GM19238 (cell line): ENCODE data around the gene PRDM16.
"Not testable (repeated sequence)": the region's sequence is repeated elsewhere in the genome, so short reads cannot be mapped to it uniquely, and the experiment has no call there.

Source experiments
- DNase-seq: peaks from one replicate; pipeline ENCODE4 v3.0.0; 2011; ENCODE audit warnings: low spot score; ENCODE audit not compliant: insufficient read length

Gene PRDM16

GRCh38 chr1:3160647-3161145, 91.7 kb downstream of the PRDM16 start:
- DNase-seq, result no peak

GRCh38 chr1:3161176-3161840, 92.3 kb downstream of the PRDM16 start:
- no peak for DNase-seq

GRCh38 chr1:3162322-3162882, 93.4 kb downstream of the PRDM16 start:
- DNase-seq, result no peak

GRCh38 chr1:3163356-3163755, 94.4 kb downstream of the PRDM16 start:
- DNase-seq, result no peak

- DNase-seq, result no peak
These were observed 95.7 kb downstream of the PRDM16 start for GRCh38 chr1:3164671-3165070.

GRCh38 chr1:3165189-3165588, 96.2 kb downstream of the PRDM16 start:
- not testable (repeated sequence) for DNase-seq

GRCh38 chr1:3166206-3166918, 97.4 kb downstream of the PRDM16 start:
- DNase-seq, result no peak

GRCh38 chr1:3167255-3167654, 98.3 kb downstream of the PRDM16 start:
- DNase-seq, result no peak

- DNase-seq, result no peak
These were observed 99.7 kb downstream of the PRDM16 start for GRCh38 chr1:3168678-3169077.

- no peak for DNase-seq
These were observed 100.8 kb downstream of the PRDM16 start for GRCh38 chr1:3169665-3170356.

- DNase-seq, result no peak
These were observed 101.8 kb downstream of the PRDM16 start for GRCh38 chr1:3170561-3171453.

- DNase-seq, result no peak
These were observed 102.8 kb downstream of the PRDM16 start for GRCh38 chr1:3171761-3172160.

GRCh38 chr1:3172431-3173380, 103.7 kb downstream of the PRDM16 start:
- no peak for DNase-seq

GRCh38 chr1:3173381-3173980, 104.5 kb downstream of the PRDM16 start:
- DNase-seq, result no peak

GRCh38 chr1:3174487-3175247, 105.7 kb downstream of the PRDM16 start:
- no peak for DNase-seq

GRCh38 chr1:3175486-3175885, 106.5 kb downstream of the PRDM16 start:
- no peak for DNase-seq

GRCh38 chr1:3176028-3176427, 107.0 kb downstream of the PRDM16 start:
- no peak for DNase-seq

GRCh38 chr1:3176820-3177219, 107.8 kb downstream of the PRDM16 start:
- no peak for DNase-seq

GRCh38 chr1:3178279-3178678, 109.3 kb downstream of the PRDM16 start:
- DNase-seq, result no peak
